DND-41 (cell line): ENCODE measurements around the gene XYLT1.

Experiments used
- ATAC-seq: fragments of 200-7000 bp; cut with Tn5 transposase; 3 replicates; pipeline ENCODE4 v1.9.1; 2021; ENCODE audit warnings: low read depth; ENCODE audit not compliant: insufficient read depth
- DNase-seq: peaks from one replicate; pipeline ENCODE4 v3.0.0-alpha.2; 2020
- H2AFZ ChIP-seq: 2 replicates; pipeline ENCODE4 v1.6.0; 2012; ENCODE audit warnings: low read depth, low read length
- H3K27ac ChIP-seq: 2 replicates; pipeline ENCODE4 v1.5.1; 2012; ENCODE audit warnings: low read length, inconsistent platforms
- H3K27me3 ChIP-seq: fragments of 200-600 bp; sonication (generic); 2 replicates; pipeline ENCODE4 v1.6.0; 2012; ENCODE audit warnings: low read length, mild to moderate bottlenecking, inconsistent platforms; ENCODE audit not compliant: insufficient read depth, poor library complexity
- H3K36me3 ChIP-seq: 2 replicates; pipeline ENCODE4 v1.5.1; 2012; ENCODE audit warnings: low read length, inconsistent platforms; ENCODE audit not compliant: insufficient read depth
- H3K4me1 ChIP-seq: 2 replicates; pipeline ENCODE4 v1.5.1; 2012; ENCODE audit warnings: mild to moderate bottlenecking, low read length; ENCODE audit not compliant: insufficient read depth
- H3K4me2 ChIP-seq: 2 replicates; pipeline ENCODE4 v1.6.0; 2012; ENCODE audit warnings: mild to moderate bottlenecking, moderate library complexity, low read length, inconsistent platforms; ENCODE audit not compliant: insufficient read depth
- H3K4me3 ChIP-seq, 2 experiments: fragments of 200-600 bp in 1 of 2; shearing (Covaris generic) in 1 of 2; 2 replicates each; pipeline ENCODE4 v1.5.1; 2012 to 2016; ENCODE audit warnings: inconsistent platforms in 2 of 2, low read length in 2 of 2, mild to moderate bottlenecking in 2 of 2, low read depth in 1 of 2, moderate library complexity in 1 of 2
- H3K79me2 ChIP-seq: 2 replicates; pipeline ENCODE4 v1.6.0; 2012; ENCODE audit warnings: low read length, inconsistent platforms; ENCODE audit not compliant: insufficient read depth
- H3K9ac ChIP-seq: 2 replicates; pipeline ENCODE4 v1.6.0; 2012; ENCODE audit warnings: low read depth, mild to moderate bottlenecking, inconsistent platforms, low read length, moderate library complexity
- H3K9me3 ChIP-seq: 2 replicates; pipeline ENCODE4 v1.5.1; 2012; ENCODE audit warnings: low read length, moderate library complexity, mild to moderate bottlenecking, inconsistent platforms; ENCODE audit not compliant: insufficient read depth, severe bottlenecking
- H4K20me1 ChIP-seq: 2 replicates; pipeline ENCODE4 v1.6.0; 2012; ENCODE audit warnings: low read length; ENCODE audit not compliant: insufficient read depth
- CTCF ChIP-seq: IDR thresholded peaks from 2 replicates; pipeline ENCODE4 v1.5.1; 2012; ENCODE audit warnings: borderline replicate concordance, low read length, moderate library complexity, mild to moderate bottlenecking; ENCODE audit not compliant: poor library complexity, severe bottlenecking; ENCODE audit errors: extremely low read depth
- EZH2 ChIP-seq: IDR thresholded peaks from 3 replicates; pipeline ENCODE4 v1.6.1; 2012; ENCODE audit warnings: borderline replicate concordance, low read depth, mild to moderate bottlenecking, moderate library complexity, low read length, inconsistent platforms; ENCODE audit not compliant: severe bottlenecking

The XYLT1 gene

GRCh38 chr16:17105239-17105797 lies 365.4 kb downstream of the XYLT1 start:
- H3K9ac ChIP-seq = no peak overlapping the region
- ATAC-seq (peak; percentile 62), DNase-seq (peak; percentile 7)
- H4K20me1 ChIP-seq = no peaks in the 10 kb centered on the region
- TF ChIP-seq EZH2 (no peak), CTCF (no peak)
- no peaks in the 10 kb centered on the region for H3K4me1 ChIP-seq
- H3K36me3 ChIP-seq = no peaks in the 10 kb centered on the region
- H3K4me2 ChIP-seq = no peak overlapping the region
- no peak overlapping the region for H3K27ac ChIP-seq
- no peaks in the 10 kb centered on the region for H3K79me2 ChIP-seq
- no peak overlapping the region for H3K4me3 ChIP-seq
- no peak overlapping the region for H2AFZ ChIP-seq
- H3K27me3 ChIP-seq = peaks cover 2% of the 10 kb centered on the region
- no peaks in the 10 kb centered on the region for H3K9me3 ChIP-seq

GRCh38 chr16:17104654-17105053 lies 366.1 kb downstream of the XYLT1 start:
- no peak overlapping the region for H3K9ac ChIP-seq
- H2AFZ ChIP-seq = no peak overlapping the region
- no peaks in the 10 kb centered on the region for H3K79me2 ChIP-seq
- no peaks in the 10 kb centered on the region for H3K36me3 ChIP-seq
- TF ChIP-seq CTCF (no peak), EZH2 (no peak)
- no peak overlapping the region for H3K4me3 ChIP-seq
- H3K27ac ChIP-seq = no peak overlapping the region
- no peaks in the 10 kb centered on the region for H4K20me1 ChIP-seq
- peaks cover 2% of the 10 kb centered on the region for H3K27me3 ChIP-seq
- H3K4me2 ChIP-seq = no peak overlapping the region
- DNase-seq (no peak), ATAC-seq (no peak)
- no peaks in the 10 kb centered on the region for H3K4me1 ChIP-seq
- H3K9me3 ChIP-seq = no peaks in the 10 kb centered on the region

GRCh38 chr16:17103216-17103615 lies 367.5 kb downstream of the XYLT1 start:
- Histone ChIP-seq H3K27me3 (peaks cover 2% of the 10 kb centered on the region), H3K9ac (no peak overlapping the region), H3K4me1 (no peaks in the 10 kb centered on the region), H3K9me3 (no peaks in the 10 kb centered on the region), H3K79me2 (no peaks in the 10 kb centered on the region), H4K20me1 (no peaks in the 10 kb centered on the region), H3K4me3 (no peak overlapping the region), H2AFZ (no peak overlapping the region), H3K36me3 (no peaks in the 10 kb centered on the region), H3K27ac (no peak overlapping the region), H3K4me2 (no peak overlapping the region)
- no peak for DNase-seq
- TF ChIP-seq EZH2 = no peak
- no peak for TF ChIP-seq CTCF
- ATAC-seq = no peak

GRCh38 chr16:17101646-17102045 lies 369.1 kb downstream of the XYLT1 start:
- Histone ChIP-seq H2AFZ (no peak overlapping the region), H3K9ac (no peak overlapping the region), H3K27me3 (peaks cover 2% of the 10 kb centered on the region), H3K27ac (no peak overlapping the region), H3K4me1 (no peaks in the 10 kb centered on the region), H3K79me2 (no peaks in the 10 kb centered on the region), H3K4me3 (no peak overlapping the region), H3K4me2 (no peak overlapping the region), H4K20me1 (no peaks in the 10 kb centered on the region), H3K36me3 (no peaks in the 10 kb centered on the region), H3K9me3 (no peaks in the 10 kb centered on the region)
- no peak for ATAC-seq
- TF ChIP-seq CTCF (no peak), EZH2 (no peak)
- DNase-seq = no peak
